PC-9 (cell line): Measurements from ENCODE around the gene PSMD14.

ENCODE experiments used
- EZH2 ChIP-seq: fragments of 200-600 bp; sonication (generic); IDR thresholded peaks from 2 replicates; pipeline ENCODE4 v1.8.0; 2017; ENCODE audit warnings: antibody characterized with exemption, low read depth
- TF ChIP-seq, protein P1 (sequence below): fragments of 200-600 bp; sonication (generic); conservative IDR thresholded peaks from 2 replicates; pipeline ENCODE4 v1.6.1; 2017; ENCODE audit warnings: mixed run types, antibody characterized with exemption, mild to moderate bottlenecking, moderate library complexity

DNA sequence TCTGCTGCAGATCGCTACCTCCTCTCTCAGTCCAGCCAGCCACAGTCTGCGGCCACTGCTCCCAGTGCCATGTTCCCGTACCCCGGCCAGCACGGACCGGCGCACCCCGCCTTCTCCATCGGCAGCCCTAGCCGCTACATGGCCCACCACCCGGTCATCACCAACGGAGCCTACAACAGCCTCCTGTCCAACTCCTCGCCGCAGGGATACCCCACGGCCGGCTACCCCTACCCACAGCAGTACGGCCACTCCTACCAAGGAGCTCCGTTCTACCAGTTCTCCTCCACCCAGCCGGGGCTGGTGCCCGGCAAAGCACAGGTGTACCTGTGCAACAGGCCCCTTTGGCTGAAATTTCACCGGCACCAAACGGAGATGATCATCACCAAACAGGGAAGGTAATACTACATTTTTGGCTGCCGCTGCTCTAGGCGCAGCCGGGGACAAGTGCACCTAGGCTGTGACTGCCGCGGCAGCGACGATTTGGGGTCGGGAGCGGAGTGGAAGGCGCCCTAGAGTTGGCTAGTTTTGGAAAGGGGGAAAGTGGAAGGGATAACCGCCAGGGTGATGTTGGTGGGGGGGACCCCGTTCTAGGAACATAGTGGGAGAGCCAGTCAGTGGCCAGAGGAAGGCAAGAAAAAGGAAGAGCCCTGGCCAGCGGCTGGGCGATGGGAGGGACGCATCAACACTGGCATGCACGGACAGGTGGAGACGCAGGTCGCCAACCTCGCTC is 108.6 kb downstream of the PSMD14 start:
- TF ChIP-seq, protein P1, sequence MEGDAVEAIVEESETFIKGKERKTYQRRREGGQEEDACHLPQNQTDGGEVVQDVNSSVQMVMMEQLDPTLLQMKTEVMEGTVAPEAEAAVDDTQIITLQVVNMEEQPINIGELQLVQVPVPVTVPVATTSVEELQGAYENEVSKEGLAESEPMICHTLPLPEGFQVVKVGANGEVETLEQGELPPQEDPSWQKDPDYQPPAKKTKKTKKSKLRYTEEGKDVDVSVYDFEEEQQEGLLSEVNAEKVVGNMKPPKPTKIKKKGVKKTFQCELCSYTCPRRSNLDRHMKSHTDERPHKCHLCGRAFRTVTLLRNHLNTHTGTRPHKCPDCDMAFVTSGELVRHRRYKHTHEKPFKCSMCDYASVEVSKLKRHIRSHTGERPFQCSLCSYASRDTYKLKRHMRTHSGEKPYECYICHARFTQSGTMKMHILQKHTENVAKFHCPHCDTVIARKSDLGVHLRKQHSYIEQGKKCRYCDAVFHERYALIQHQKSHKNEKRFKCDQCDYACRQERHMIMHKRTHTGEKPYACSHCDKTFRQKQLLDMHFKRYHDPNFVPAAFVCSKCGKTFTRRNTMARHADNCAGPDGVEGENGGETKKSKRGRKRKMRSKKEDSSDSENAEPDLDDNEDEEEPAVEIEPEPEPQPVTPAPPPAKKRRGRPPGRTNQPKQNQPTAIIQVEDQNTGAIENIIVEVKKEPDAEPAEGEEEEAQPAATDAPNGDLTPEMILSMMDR, result no peak
- no peak for TF ChIP-seq EZH2
